Stimulated activated CD4-positive, alpha-beta T cell treated with anti-CD3 and anti-CD28 coated beads, TNF-alpha, amount 100 ng/mL, for 24 hours (primary cell): ENCODE measurements around the gene GBP1.
"Not testable (repeated sequence)": the region's sequence is repeated elsewhere in the genome, so short reads cannot be mapped to it uniquely, and the experiment has no call there.

Source experiments
- DNase-seq, 3 experiments: peaks; one replicate each; pipeline ENCODE4 v3.0.0-alpha.2; 2020; ENCODE audit warnings: low read depth in 3 of 3

The GBP1 gene, protein sequence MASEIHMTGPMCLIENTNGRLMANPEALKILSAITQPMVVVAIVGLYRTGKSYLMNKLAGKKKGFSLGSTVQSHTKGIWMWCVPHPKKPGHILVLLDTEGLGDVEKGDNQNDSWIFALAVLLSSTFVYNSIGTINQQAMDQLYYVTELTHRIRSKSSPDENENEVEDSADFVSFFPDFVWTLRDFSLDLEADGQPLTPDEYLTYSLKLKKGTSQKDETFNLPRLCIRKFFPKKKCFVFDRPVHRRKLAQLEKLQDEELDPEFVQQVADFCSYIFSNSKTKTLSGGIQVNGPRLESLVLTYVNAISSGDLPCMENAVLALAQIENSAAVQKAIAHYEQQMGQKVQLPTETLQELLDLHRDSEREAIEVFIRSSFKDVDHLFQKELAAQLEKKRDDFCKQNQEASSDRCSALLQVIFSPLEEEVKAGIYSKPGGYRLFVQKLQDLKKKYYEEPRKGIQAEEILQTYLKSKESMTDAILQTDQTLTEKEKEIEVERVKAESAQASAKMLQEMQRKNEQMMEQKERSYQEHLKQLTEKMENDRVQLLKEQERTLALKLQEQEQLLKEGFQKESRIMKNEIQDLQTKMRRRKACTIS

DNA sequence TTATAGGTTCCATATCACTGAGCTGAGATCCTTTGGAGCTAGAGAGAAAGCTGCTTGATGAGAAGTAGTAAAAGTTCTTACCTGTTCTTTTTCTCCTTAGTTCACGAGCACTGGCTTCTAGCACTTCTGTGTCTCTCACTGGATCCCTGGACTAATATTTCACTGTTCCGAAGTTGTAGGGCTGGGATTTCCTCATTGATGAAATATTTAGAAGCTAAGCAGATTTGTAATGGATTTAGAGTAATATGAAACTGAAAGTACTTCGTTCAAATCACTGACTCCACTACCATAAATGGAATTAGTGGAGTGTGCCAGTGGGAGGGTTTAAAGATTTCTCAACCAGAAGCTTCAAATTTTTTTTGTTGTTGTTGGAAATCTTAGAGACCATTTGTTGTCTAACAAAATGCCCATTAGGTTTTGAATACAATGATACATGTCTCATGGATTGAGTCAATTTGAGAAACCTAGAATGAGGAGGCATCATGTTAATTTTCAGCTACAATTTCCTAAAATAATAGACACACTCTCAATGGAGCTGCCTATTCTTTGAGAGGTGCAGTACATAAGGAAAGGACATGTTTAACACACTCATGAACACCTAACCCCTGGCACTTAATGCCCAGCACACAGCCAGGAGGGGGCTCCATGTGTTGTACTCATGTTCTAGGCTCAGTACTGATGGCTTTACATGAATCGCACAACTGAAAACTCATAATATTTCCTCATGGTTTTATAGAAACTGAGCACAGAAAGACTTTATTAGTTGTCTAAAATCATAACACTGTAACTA is at the start of gene GBP1:
Gene GBP1, minus strand, starts transcription at position 130 of the 790 bp plus-strand sequence. CDS start 1,974 bp downstream, outside the sequence.
- DNase-seq, result no peak

DNA sequence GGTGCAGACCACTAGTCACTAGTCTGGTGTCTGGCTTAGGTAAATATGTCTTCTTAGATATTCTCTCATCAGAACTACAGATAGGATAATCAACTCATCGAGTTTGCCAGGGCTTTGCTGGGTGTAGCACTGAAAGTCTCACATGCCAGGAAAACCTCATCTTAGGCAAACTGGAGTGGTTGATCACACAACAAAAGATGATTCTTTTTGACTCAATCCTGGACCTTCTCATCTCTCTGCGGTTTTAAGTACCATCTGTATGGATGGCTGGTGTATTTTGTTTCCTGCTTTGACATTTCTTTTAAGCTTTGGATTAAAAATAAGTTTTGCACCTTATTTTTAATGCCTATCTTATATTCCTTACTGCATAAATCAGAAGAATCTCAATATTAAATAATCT is 49.7 kb upstream of the GBP1 start:
- no peak for DNase-seq

DNA sequence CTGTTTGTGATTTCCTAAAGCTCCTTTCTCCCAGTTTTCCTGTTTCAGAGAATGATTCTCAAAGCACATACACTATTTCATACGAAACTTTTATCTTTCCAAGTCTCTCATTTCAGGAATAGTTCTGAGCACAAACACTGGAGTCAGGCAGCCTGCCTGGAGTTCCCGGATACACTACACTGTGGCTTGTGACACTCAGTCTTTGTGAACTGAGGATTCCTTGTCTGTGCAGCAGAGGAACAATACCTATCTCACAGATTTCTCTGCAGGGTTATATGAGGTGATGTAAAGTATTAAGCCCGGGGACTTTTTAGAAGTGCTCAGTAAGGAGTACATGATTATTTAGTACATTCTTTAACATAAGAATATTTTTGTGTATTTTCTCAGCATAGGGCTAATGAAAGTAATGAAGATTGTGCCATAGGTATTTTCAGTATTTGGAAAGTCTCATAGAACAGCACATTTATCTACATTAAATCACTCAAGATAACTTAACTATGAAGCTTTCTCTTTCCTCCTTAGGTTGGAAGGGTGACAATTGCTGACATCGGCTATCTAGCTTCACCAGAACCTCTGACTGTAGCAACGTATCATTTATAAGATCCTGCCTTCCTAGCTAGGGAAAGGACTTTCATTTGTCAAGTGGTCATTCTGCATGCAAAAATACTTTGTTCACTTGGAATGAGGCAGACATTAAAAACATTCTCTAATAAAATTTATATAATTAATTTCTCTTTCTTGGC is 48.0 kb upstream of the GBP1 start:
- DNase-seq, result no peak

DNA sequence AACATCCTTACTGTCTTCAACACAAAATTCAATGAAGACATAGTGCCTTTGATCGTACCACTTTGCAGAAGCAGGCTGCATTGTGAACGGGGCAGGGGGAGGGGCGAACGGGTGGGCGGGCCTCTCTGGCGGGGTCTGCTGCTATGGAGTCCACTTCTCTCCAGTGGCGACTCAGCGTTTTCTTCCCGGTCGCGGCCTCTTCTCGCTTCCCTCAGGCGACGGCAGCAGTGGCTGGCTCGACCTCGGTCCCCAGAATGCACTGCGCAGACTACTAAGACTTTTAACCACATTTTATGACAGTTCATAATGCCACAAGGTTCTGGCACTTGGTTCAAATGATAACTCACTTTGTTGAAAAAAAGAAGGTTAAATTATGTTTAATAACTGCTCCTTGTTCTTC is 39.7 kb upstream of the GBP1 start:
- DNase-seq, result no peak

DNA sequence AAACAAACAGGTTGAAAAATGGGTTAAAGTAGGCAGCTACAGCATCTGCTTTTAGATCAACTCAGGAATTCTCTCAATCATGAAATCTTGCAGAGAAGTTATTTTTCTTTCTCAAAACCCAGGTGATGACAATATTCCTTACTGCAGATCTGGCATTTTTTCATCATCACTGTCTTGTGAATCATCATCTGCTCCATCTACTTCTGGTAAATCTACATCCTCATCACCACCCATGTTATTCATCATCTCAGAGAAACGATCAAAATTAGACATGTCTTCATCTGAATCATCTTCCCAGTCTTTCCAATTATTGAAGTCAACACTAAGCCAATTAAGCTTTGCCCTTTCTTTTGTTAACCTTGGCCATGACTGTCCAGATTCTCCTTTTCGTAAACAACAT is 39.1 kb upstream of the GBP1 start:
- DNase-seq, result no peak

DNA sequence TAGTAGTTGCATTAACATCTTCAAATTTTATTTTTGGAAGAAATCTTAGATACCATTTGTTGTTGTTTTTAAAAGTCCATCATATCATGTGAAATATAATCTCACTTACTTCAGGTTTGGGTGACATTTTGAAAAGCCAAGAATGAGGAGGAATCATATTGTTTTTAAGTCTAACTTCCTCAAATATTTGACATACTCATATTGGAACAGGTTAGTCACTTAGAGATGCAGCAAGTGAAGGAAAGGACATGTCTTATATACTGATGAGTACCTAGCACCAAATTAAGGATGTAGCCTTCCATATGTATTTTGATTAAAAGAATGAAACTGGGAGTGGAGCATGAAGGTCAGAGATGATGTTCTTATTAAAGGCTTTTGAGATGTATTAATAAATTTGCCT is 37.0 kb upstream of the GBP1 start:
- DNase-seq, result no peak

DNA sequence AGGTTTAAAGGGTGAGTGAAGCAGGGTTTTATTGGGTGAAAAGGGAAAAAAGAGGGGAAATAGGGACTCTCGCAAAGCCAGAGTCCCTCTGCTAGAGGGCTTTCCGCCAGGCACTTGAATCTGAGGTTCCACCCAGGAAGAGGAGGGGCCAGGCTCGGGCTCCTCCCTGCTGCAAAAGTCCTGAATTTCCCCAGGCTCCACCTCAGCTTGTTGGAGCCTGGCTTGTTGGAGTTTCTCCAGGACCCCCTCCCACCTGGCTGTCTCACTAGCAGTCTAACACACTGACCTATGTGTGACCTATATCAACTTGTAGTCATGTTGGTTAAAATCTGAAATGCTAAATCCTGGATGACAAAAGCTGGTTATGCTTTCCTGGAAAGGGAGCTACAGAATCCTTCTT is 35.4 kb upstream of the GBP1 start:
- DNase-seq, result no peak

DNA sequence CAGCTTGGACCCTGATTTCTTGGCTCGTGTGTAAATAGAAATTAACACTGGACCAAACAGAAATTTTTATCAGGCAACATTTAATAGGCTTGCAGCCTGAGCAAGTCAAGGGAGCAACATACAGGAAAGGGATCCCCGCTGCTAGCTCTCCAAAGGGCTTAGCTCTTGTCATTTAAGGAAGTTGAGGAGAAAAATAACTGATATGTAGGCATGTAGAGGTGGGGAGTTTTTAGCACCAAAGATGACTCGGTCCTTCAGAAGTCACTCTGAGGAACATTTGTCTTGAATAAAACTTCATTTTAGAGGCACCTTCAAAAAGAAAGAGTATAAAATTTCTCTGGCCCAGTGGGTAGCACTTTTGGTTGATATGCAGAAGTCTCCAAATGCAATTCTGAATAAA is 33.8 kb upstream of the GBP1 start:
- no peak for DNase-seq

DNA sequence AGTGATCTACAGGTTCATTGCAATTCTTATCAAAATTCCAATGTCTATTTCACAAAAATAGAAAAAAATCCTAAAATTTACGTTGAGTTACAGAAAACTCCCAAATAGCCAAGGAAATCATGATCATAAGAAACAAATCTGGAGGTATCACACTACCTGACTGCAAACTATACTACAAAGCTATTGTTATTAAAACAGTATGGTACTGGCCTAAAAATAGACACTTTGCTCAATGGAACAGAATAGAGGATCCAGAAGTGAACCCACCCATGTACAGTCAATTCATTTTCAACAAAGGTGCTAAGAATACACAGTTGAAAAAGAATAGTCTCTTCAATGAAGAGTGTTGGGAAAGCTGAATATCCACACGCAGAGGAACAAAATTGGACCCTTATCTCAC is 30.7 kb upstream of the GBP1 start:
- no peak for DNase-seq

DNA sequence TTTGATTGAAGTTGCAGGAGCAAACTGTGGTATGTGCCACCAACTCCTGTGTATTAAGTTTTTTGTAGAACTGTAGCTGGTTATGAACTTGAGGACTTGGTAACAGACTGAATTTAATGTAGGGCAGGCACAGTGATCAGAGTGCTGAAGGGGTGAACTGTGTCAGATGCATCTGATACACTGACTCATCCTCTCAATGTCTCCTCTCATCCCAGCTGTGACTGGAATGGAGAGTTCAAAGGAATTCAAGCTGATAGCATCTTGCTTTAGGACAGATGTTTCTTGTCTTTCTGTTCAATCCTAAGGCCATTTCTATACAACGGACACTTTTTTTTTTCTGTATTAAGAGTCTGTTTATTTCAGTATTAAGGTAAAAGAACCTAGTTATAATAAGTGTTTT is 25.0 kb upstream of the GBP1 start:
- DNase-seq, result no peak

DNA sequence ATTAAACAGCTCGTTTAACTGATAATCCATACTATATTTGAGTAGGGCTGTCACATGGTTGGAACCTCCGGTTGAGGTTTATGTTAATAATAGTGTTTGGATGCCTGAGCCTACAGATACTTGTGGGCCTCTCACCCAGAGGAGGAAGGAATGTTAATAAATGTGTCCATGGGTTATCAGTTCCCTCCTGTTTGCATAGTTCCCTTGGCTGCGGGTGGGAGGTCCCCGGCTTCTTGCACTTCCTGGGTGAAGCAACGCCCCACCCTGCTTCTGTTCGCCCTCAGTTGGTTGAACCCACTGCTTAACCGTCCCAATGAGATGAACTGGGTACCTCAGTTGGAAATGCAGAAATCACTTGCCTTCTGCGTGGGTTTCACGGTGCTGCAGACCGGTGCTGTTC is 23.6 kb upstream of the GBP1 start:
- no peak for DNase-seq

DNA sequence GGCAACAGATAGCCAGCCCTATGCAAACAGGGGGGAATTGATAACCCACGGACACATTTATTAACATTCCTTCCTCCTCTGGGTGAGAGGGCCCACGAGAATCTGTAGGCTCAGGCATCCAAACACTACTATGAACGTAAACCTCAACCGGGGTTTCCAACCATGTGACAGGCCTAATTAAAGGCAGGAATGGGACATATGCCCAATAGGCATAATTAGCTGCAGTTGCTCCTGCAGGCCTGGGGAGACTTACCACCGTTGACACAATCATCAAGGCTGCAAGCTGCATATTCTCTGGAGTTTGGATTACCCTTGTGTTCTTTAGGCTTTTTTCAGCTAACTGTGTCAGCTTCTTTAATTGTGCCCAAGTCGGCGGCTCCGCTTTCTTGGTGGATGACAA is 22.2 kb upstream of the GBP1 start:
- no peak for DNase-seq

DNA sequence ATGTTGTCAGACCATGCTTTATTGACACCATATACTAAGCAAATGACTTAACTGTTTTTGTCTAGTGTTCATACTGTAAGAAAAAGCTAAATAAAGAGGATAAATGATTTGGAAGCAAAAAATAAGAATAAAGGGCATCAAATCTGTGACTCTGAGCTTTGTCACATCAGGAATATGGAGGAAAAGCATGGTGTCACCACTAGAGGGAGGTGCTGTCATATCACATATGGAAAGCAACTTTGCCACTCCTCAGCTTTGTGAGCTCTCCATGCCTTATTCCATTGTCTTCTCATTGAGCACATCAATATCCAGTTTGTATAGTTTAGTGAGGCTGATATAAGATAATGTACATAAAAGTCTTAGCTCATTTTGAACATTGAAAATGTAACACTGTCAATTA is 20.8 kb upstream of the GBP1 start:
- peak in 1 of 3 experiments; percentile 52 for DNase-seq

DNA sequence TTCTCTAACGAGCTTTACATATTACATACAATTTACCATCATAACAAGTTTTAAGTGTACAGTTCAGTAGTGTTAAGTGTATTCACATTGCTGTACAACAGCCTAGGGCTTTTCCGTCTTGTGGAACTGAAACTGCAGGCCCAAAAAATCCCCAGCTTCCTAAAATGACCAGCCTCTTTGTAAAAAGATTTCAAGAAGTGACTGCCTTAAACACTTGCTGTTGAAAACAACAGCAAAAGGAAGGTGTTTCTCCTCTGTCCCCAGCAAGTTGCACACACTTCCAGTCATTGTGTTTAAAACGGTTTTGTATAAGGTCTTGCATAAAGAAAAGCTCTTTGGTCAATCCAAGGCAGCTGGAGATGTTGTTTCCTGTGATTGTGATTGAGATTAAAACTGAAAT is 16.0 kb upstream of the GBP1 start:
- no peak for DNase-seq

DNA sequence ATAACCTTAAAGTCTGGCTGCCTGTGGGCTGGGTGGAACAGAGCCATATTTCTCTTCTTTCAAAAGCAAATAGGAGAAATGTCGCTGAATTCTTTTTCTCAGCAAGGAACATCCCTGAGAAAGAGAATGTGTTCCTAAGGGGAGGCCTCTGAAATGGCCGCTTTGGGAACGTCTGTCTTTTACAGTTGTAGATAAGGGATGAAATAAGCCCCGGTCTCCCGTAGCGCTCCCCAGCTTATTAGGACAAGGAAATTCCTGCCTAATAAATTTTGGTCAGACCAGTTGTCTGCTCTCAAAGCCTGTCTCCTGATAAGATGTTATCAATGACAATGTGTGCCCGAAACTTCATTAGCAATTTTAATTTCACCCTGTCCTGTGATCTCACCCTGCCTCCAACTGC is 15.1 kb upstream of the GBP1 start:
- not testable (repeated sequence) for DNase-seq

DNA sequence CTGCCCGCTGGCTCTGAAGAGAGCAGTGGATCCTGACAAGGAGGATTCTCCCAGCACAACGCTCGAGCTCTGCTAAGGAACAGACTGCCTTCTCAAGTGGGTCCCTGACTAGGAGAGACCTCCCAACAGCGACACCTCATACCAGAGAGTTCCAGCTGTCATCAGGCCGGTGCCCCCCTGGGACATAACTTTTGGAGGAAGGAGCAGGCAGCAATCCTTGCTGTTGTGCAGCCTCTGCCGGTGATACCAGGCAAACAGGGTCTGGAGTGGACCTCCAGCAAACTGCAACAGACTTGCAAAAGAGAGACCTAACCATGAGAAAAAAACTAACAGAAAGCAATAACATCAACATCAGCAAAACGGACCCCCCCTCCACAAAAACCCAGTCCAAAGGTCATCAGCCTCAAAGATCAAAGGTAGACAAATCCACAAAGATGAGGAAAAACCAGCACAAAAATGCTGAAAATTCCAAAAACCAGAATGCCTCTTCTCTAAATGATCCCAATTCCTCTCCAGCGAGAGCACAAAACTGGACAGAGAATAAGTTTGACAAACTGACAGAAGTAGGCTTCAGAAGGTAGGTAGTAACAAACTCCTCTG is 7.6 kb upstream of the GBP1 start:
- not testable (repeated sequence) for DNase-seq

DNA sequence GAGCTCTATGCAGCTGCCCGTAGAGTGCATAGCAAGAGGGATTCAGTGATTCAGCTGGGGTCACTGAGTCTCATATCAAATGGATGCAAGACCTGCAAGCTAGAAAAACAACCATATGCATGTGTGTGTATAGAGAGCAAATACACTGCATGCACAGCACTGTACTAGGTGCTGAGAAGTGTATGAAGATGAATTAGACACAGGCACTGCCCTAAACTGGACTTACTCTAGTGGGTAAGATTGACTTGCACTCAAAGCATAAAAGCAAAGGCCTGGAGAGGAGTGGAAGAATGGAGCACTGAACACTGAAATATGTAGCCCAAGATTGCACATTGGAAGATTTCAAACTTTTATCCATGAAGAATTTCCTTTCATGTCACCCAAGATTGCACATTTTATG is 5.5 kb upstream of the GBP1 start:
- DNase-seq, result no peak

DNA sequence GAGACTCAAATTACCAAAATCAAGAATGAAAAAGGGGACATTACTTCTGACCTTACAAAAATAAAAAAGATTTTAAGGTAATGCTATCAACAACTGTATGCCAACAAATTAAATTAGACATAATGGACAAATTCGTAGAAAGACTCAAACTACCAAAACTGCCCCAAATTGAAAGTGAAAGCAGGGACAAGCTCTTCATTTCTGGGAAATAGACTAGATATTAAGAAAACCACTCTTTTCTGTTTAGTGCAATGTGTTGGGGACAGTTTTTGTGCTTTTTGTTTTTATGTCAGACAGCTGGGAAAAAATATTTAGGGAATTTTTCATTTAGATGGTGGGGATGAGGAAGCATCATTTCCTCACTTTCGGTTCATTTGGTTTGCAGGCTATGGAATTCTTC is 4.9 kb upstream of the GBP1 start:
- no peak for DNase-seq

DNA sequence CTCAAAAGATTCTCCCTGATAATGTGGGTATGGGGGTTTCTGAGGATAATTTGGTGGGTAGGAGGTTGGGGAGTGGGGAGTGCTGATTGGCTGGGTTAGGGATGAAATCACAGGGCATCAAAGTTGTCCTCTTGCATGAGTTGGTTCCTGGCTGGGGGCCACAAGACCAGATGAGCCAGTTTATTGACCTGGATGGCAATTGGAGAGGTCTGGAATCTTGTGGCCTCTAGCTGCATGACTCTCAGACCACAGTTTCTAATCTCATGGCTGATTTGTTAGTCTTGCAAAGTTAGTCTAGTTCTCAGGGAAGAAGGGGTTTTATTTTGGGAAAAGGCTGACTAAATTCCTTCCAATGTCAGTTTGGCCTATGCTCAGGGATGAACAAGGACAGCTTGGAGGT is 3.3 kb upstream of the GBP1 start:
- DNase-seq, result no peak

DNA sequence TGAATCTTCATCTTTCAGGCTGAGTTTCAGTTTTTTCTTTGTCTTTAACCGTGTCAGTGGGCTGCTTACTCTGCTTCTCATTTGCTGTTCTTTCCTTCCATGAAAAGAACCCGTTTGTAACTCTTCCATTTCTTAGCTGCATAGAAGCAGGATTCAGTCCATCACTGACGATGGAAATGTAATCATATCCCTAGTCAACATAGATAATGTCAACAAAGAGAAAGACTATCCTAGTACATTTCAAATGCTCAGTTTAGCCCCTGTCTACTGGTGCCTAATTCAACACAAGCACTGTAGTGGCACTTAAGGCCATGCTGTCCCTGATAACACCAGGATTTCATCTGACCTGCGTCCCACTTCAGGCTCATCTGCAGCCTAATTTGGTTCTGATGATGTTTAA is 376 bp downstream of the GBP1 start:
- no peak for DNase-seq

DNA sequence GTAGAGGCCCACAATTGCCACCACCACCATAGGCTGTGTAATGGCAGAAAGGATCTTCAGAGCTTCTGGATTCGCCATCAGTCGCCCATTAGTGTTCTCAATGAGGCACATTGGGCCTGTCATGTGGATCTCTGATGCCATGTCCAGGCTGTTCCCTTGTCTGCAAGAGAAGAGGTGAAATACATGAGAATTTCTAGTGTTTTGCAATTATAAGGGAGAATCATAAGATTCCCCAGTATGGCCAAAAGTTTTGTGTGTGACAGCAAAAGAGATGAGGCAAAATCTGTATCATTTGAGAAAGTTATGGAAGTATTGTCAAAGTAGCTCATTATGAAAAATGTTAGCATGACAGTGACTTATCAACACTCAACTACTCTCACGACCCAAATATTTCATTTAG is 1.9 kb downstream of the GBP1 start:
- DNase-seq, result no peak

DNA sequence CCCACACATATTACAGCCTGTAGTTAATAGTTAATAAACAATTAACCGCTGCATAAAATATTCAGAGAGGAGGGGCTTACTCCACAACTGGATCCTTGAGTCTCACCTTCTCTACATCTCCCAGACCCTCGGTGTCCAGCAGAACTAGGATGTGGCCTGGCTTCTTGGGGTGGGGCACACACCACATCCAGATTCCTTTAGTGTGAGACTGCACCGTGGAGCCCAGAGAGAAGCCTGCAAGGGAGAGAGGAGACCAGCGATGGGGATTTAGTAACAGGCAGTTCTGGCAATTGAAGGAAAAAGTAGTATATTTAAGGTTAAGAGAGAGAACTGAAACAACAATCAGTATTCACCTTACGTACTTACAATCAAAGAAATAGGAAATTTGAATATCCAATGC is 4.9 kb downstream of the GBP1 start:
- no peak for DNase-seq
